BLaER1 (cell line): ENCODE results near the gene CPED1.

Experiments
- H3K27ac ChIP-seq: shearing (Covaris generic); formaldehyde crosslinking; 2 replicates; pipeline ENCODE4 v1.8.1; 2022
- H3K27me3 ChIP-seq: shearing (Covaris generic); formaldehyde crosslinking; 2 replicates; pipeline ENCODE4 v1.8.1; 2022
- H3K36me3 ChIP-seq: shearing (Covaris generic); formaldehyde crosslinking; 2 replicates; pipeline ENCODE4 v1.8.1; 2022
- H3K4me1 ChIP-seq: shearing (Covaris generic); formaldehyde crosslinking; 2 replicates; pipeline ENCODE4 v1.8.1; 2022
- H3K4me2 ChIP-seq: shearing (Covaris generic); formaldehyde crosslinking; 2 replicates; pipeline ENCODE4 v1.8.1; 2022
- H3K4me3 ChIP-seq: shearing (Covaris generic); formaldehyde crosslinking; 2 replicates; pipeline ENCODE4 v1.8.1; 2022
- H3K9ac ChIP-seq: shearing (Covaris generic); formaldehyde crosslinking; 2 replicates; pipeline ENCODE4 v1.8.1; 2022
- H3K9me3 ChIP-seq: shearing (Covaris generic); formaldehyde crosslinking; 2 replicates; pipeline ENCODE4 v1.8.1; 2022
- H4K20me1 ChIP-seq: shearing (Covaris generic); formaldehyde crosslinking; 2 replicates; pipeline ENCODE4 v1.8.1; 2022
- Cebpa-rat ChIP-seq: shearing (Covaris generic); IDR thresholded peaks from 2 replicates; pipeline ENCODE4 v1.8.1; 2022

Gene CPED1

GRCh38 chr7:120994512-120995410 is 6.2 kb downstream of the CPED1 start:
- peak overlapping the region; percentile 81 for H3K4me2 ChIP-seq
- H3K9me3 ChIP-seq: no peaks in the 10 kb centered on the region
- no peaks in the 10 kb centered on the region for H4K20me1 ChIP-seq
- no peak for TF ChIP-seq Cebpa-rat
- no peak overlapping the region for H3K27ac ChIP-seq
- no peak overlapping the region for H3K4me3 ChIP-seq
- H3K4me1 ChIP-seq: peaks cover 48% of the 10 kb centered on the region
- peaks cover 8% of the 10 kb centered on the region for H3K27me3 ChIP-seq
- H3K36me3 ChIP-seq: no peaks in the 10 kb centered on the region
- no peak overlapping the region for H3K9ac ChIP-seq

GRCh38 chr7:120995654-120996053 is 7.1 kb downstream of the CPED1 start:
- H4K20me1 ChIP-seq: no peaks in the 10 kb centered on the region
- H3K27me3 ChIP-seq: peaks cover 2% of the 10 kb centered on the region
- no peak overlapping the region for H3K4me3 ChIP-seq
- H3K4me1 ChIP-seq: peaks cover 53% of the 10 kb centered on the region
- H3K27ac ChIP-seq: 0 out of 2 replicates have a peak overlapping the region, but pooled peaks have one; percentile 32
- H3K36me3 ChIP-seq: no peaks in the 10 kb centered on the region
- no peaks in the 10 kb centered on the region for H3K9me3 ChIP-seq
- TF ChIP-seq Cebpa-rat: no peak
- H3K4me2 ChIP-seq: peak overlapping the region; percentile 81
- no peak overlapping the region for H3K9ac ChIP-seq

GRCh38 chr7:120996333-120996987 is 7.9 kb downstream of the CPED1 start:
- Histone ChIP-seq H3K4me3 (no peak overlapping the region), H3K4me2 (peak overlapping the region; percentile 81), H3K9me3 (no peaks in the 10 kb centered on the region), H3K4me1 (peaks cover 45% of the 10 kb centered on the region), H3K36me3 (no peaks in the 10 kb centered on the region), H4K20me1 (no peaks in the 10 kb centered on the region), H3K27ac (peak overlapping the region; percentile 51), H3K27me3 (no peaks in the 10 kb centered on the region), H3K9ac (no peak overlapping the region)
- TF ChIP-seq Cebpa-rat: no peak

- Histone ChIP-seq H3K4me3 (no peak overlapping the region), H4K20me1 (no peaks in the 10 kb centered on the region), H3K4me1 (peaks cover 45% of the 10 kb centered on the region), H3K36me3 (no peaks in the 10 kb centered on the region), H3K9ac (no peak overlapping the region), H3K9me3 (no peaks in the 10 kb centered on the region), H3K27me3 (no peaks in the 10 kb centered on the region), H3K27ac (peak overlapping the region; percentile 51), H3K4me2 (peak overlapping the region; percentile 81)
- no peak for TF ChIP-seq Cebpa-rat
Measured at GRCh38 chr7:120996988-120997345, 8.5 kb downstream of the CPED1 start.

- no peaks in the 10 kb centered on the region for H3K36me3 ChIP-seq
- H3K9me3 ChIP-seq: no peaks in the 10 kb centered on the region
- H3K4me1 ChIP-seq: peaks cover 45% of the 10 kb centered on the region
- H3K4me2 ChIP-seq: no peak overlapping the region
- H3K27me3 ChIP-seq: no peaks in the 10 kb centered on the region
- H3K27ac ChIP-seq: no peak overlapping the region
- TF ChIP-seq Cebpa-rat: no peak
- no peak overlapping the region for H3K9ac ChIP-seq
- H4K20me1 ChIP-seq: no peaks in the 10 kb centered on the region
- no peak overlapping the region for H3K4me3 ChIP-seq
Measured at GRCh38 chr7:120997882-120998474, 9.5 kb downstream of the CPED1 start.

GRCh38 chr7:120998520-120998919 is 10.0 kb downstream of the CPED1 start:
- peaks cover 45% of the 10 kb centered on the region for H3K4me1 ChIP-seq
- H3K27me3 ChIP-seq: no peaks in the 10 kb centered on the region
- no peak overlapping the region for H3K27ac ChIP-seq
- TF ChIP-seq Cebpa-rat: no peak
- H3K4me2 ChIP-seq: no peak overlapping the region
- no peak overlapping the region for H3K9ac ChIP-seq
- no peaks in the 10 kb centered on the region for H3K36me3 ChIP-seq
- H3K4me3 ChIP-seq: no peak overlapping the region
- no peaks in the 10 kb centered on the region for H3K9me3 ChIP-seq
- no peaks in the 10 kb centered on the region for H4K20me1 ChIP-seq

- Histone ChIP-seq H3K4me3 (no peak overlapping the region), H3K36me3 (no peaks in the 10 kb centered on the region), H4K20me1 (no peaks in the 10 kb centered on the region), H3K9ac (no peak overlapping the region), H3K9me3 (no peaks in the 10 kb centered on the region), H3K27me3 (no peaks in the 10 kb centered on the region), H3K27ac (no peak overlapping the region), H3K4me2 (no peak overlapping the region), H3K4me1 (peaks cover 45% of the 10 kb centered on the region)
- no peak for TF ChIP-seq Cebpa-rat
Measured at GRCh38 chr7:120998996-120999565, 10.6 kb downstream of the CPED1 start.

- Histone ChIP-seq H3K27me3 (no peaks in the 10 kb centered on the region), H4K20me1 (no peaks in the 10 kb centered on the region), H3K4me3 (no peak overlapping the region), H3K4me2 (peak overlapping the region; percentile 46), H3K9ac (no peak overlapping the region), H3K4me1 (peaks cover 37% of the 10 kb centered on the region), H3K27ac (no peak overlapping the region), H3K9me3 (no peaks in the 10 kb centered on the region), H3K36me3 (no peaks in the 10 kb centered on the region)
- no peak for TF ChIP-seq Cebpa-rat
Measured at GRCh38 chr7:121000081-121000983, 11.8 kb downstream of the CPED1 start.
